A549 (cell line): ENCODE measurements around the gene RGS16.

Experiments used
- CTCF ChIP-seq: fragments of >200 bp; sonication (Bioruptor Twin); formaldehyde crosslinking; IDR thresholded peaks from 3 replicates; pipeline ENCODE4 v1.5.1; 2016
- JUN ChIP-seq, 2 experiments: fragments of >200 bp; sonication (Bioruptor Twin); formaldehyde crosslinking; IDR thresholded peaks; 2 replicates in 1 of 2; 3 replicates in 1 of 2; pipeline ENCODE4 v1.6.1; 2016 to 2017
- MYC ChIP-seq: IDR thresholded peaks from 2 replicates; pipeline ENCODE4 v1.6.1; 2012; ENCODE audit warnings: mild to moderate bottlenecking, inconsistent platforms, low read length, improper control_type of control experiment, borderline replicate concordance
- NR3C1 ChIP-seq: fragments of >200 bp; sonication (Bioruptor Twin); formaldehyde crosslinking; IDR thresholded peaks from 3 replicates; pipeline ENCODE4 v1.6.1; 2017
- RFX5 ChIP-seq: fragments of 450-650 bp; IDR thresholded peaks from 2 replicates; pipeline ENCODE4 v1.7.1; 2014; ENCODE audit warnings: antibody characterized with exemption, mild to moderate bottlenecking, moderate library complexity

DNA sequence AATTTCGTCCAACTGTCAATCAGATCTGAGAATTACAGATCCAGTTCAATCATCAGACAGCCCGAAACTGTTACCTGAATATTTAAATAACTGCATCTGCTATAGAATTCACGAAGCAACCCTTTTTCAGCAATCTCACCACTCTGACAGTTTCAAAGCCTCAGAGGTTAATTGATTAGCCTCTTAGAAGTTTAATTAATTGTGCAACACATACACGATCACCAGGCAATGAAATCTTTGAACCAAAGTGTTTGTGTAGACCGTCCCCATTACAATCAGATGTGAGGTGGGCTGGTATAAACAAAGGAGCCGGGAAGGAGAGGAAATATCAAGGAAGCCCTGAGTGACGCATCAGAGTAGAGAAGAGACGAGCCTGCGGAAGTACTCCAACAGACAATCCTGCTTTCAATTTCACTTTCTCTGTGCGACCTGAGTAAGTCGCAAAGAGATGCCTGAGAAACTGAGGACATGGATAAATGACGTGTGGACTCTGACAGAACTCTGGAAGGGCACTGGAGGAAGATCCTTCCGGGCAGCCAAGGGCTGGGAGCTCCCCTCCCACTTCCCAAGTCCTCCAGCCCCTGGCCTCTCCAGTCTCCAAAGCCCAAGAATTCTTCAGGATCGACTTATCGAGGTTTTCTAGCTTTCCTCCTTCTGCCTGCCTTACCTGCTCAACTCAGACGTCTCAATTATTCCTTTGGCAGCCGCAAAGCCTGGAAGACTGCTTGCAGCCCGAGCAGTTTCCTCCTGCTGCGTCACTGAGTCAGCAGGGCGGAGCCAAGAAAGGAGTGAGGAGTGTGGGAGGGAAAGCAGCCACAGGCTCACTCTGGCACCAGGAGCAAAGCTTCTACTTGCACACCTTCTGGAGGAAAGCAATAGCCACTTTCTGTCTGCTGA, 15.4 kb downstream of the RGS16 start, which contains the start of gene RNASEL:
- TF ChIP-seq RFX5, result no peak
- no peak for TF ChIP-seq MYC
- no peak for TF ChIP-seq NR3C1
- TF ChIP-seq CTCF, result no peak
- TF ChIP-seq JUN (IDR thresholded peaks at IDR 0.05), result no peak
